DMS79 treated with DMSO at 0.1 percent for 48 hours (cell line): ENCODE measurements around the gene OSGIN1.
A peak's percentile ranks its signal among the peaks of the same experiment; 100 is the strongest.
"Not testable (repeated sequence)": the region's sequence is repeated elsewhere in the genome, so short reads cannot be mapped to it uniquely, and the experiment has no call there.

Experiments
- DNase-seq: peaks from one replicate; lab custom pipeline; 2025; lab: John Stamatoyannopoulos, UW

OSGIN1 gene

DNA sequence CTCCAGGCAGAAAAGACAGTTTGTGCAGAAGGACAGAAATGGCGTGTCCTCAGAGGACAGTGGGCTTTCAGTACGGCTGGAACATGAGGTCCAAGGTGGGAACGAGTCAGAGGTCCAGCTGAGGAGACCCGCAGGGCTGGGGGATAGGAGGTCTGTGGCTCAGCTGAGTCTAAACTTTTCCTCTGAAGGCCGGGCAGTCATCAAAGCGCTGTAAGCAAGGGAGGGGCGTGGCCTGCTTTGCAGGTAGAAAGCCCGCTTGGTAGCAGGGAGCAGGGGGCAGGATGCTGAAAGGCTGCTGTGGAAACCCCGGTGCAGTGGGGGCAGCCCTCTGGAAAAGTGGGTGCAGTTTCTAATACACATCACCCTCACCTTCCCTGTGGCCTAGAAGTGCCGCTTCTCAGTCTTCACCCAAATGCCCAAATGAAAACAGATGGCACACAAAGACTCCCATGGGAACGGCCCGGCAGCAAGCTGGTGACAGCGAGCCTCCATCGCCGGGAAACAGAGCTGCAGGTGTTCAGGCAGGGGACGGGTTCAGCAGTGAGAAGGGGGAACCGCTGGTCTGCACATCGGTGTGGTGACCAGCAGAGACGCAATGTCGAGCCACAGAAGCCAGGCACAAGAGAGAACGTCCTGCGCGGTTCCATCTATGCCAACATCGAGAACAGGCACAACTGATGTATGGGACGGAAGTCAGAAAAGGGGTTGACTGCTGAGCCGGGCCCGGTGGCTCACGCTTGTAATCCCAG lies 12.2 kb upstream of the OSGIN1 start:
- DNase-seq: peak; percentile 37

DNA sequence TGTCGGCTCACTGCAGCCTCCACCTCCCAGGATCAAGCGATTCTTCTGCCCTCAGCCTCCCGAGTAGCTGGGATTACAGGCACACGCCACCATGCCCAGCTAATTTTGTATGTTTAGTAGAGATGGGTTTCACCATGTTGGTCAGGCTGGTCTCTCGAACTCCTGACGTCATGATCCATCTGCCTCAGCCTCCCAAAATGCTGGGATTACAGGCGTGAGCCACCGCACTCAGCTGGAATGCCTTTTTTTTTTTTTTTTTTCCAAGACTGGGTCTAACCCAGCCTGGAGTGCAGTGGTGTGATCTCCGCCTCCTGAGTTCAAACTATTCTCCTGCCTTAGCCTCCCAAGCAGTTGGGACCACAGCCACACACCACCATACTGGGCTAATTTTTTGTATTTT lies 11.5 kb upstream of the OSGIN1 start:
- DNase-seq: not testable (repeated sequence)

DNA sequence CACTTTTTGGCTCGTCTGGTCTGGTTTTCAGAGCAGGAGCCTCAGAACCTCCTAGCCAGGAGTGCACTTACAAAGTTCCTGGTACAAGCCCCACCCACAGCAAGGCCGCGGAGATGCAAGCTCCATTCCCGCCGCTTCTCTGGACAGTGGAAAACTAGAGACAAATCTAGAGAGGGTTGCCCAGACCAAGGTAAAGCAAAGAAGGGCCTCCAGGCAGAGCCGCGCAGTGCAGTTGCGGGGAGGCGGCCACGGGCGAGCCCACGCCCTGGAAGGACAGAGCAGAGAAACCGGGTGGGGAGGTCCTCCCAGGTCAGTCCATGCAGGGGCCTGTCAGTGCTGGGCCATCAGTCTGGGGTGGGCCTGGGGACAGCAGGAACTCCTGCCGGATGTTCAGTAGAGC lies 11.0 kb upstream of the OSGIN1 start:
- DNase-seq: no peak

DNA sequence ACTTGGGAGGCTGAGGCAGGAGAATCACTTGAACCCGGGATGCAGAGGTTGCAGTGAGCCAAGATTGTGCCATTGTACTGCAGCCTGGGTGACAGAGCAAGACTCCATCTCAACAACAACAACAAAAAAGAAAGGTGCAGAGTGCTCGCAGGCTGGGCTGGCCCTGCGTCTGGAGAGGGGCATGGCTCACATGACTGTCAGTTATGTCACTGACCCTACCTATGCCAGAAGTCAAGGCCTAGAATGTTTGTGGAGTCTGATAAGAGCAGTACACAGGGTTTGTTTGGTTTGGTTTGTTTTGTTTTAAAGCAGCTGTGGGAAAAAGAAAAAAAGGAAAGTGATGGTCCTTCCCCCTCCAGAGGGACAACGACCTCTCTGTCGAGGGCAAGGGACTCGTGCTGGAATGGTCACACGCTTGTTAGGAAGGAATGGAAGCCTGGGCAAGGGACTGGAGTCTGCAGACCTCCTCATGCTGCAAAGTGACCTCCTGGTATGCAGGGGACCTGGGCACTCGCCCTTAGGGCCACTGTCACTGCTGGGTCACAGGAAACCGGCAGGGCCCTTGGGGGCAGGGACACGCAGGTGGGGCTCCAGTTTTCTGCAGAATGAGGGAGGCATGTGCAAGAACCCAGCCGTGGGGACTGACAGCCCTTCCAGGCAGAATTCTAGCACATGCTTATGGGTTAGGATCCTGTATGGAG lies 10.1 kb upstream of the OSGIN1 start:
- DNase-seq: no peak

DNA sequence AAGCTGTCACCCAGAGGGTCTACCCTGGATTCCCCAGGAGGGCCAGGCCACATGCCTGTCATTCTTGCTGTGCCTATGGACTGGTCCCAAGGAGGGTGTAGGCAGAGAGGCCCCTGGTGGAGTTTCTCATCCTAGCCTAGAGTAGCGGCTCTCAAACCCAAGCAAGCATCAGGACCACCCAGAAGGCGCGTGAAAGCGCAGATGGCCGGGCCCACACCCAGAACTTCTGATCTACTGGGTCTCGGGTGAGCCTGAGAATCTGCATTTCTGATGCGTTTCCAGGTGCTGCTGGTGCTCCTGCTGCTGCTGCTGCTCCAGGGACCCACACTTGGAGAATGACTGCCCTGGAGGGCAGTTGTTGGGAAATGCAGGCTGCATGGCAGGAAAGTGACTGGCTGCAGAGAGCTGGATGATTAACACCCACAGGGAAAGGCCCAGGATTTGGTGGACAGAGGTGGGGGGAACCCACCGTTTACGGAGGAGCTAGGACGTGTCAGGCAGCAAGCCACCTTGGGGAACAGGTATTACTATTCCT lies 9.5 kb upstream of the OSGIN1 start:
- no peak for DNase-seq

DNA sequence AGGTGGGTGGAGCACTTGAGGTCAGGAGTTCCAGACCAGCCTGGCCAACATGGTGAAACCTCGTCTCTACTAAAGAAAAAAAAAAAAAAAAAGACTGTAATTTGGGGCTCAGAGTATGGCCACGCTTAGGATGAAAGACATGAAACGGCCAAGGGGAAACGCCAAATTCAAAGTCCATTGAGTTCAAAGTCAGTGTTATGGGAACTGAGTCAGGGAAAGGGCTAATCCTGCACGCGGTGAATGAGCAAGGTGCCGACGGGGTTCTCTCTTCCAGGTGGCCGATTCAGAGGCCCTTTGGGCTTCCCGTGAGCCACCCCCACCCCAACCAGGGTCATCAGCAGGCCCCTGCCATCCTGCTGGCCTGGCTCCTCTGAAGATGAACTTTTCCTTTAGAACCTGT lies 7.5 kb upstream of the OSGIN1 start:
- no peak for DNase-seq

DNA sequence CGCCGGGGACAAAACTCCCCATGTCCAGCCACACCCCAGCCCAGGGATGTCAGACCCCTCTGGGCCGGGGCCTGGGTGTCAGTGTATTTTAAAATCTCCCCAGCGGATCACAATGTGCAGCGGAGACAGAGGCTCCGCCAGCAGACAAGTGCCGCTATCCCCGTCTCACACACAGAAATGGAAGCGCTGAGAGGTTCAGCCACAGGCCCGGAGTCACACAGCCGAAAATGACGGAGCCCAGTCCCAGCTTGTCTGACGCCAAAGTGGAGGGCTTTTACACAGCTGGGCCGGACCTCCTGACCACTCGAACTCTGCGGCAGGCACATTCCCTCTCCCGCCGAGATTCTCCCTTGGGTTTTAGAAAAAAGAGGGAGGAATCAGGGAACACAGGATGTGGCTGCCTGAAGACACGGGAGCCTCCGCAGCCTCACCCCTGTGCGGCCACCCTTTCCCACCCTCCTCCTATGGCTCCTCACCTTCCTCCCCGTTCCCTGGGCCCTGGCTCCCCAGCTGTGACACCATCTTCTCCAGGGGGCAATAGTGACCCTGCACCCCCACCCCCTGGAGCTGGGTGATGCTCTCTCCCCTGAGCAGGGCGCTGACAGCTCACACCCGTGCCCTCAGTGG lies 6.8 kb upstream of the OSGIN1 start:
- DNase-seq: no peak

DNA sequence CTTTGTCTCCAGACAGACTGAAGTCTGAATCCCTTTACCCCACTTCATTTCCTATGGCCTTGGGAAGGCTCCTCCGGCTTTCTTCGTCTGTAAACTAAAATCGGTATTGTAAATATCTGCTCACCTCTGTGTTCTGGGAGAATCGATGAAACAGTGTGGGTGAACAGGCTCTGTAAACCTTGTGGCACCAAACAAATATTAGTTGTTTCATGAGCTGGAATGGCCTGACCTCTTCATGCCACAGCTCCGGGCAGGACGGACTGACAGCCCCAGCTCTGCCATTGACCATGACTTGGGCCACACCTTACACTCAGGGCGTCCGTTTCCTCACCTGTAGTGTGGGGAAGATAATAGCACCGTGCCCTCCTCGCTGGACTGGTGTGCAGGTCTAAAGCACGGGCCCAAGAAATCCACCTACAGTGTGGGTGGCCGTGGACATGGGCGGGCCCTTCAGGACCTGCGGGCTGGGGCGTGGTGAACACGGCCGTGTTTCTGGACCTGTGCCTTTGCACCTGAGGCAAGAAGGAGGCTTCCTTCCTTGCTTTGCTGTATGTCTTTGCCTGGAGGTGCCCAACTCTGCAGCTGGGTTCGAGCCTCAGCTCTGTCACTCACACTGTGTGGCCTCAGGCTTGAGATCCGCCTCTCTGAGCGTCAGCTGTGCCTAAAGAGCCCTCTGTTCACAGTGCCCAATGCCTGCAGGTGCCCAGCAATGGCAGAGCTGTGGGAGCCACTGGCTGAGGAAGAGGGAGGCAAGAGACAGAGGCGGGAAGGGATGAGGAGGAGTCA lies 6.1 kb upstream of the OSGIN1 start:
- no peak for DNase-seq

DNA sequence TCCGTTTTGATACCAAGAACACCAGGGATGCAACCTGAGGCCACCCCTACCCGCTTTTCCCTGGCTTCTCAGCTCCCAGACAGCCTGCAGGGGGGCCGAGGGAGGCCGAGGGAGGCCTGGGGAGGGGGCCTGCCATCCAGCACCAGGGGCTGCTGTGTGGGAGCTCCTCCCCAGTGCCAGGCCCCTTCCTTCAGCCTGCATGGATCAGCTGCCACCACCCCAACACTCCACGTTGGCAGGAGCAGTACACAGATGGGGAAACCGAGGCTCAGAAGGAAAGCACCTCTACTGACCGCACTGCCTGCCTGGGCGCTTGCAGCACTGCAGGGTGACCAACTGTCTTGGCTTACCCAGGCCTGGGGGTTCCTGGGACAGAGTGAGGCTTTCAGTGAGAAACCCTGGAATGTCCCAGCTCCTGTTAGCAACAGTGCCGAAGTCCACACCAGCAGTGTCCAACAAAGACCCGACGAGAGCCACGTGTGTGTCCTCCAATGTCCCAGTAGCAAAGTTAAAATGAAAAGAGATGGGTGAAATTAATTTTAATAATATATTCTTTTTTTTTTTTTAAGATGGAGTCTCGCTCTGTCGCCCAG lies 5.3 kb upstream of the OSGIN1 start:
- no peak for DNase-seq

DNA sequence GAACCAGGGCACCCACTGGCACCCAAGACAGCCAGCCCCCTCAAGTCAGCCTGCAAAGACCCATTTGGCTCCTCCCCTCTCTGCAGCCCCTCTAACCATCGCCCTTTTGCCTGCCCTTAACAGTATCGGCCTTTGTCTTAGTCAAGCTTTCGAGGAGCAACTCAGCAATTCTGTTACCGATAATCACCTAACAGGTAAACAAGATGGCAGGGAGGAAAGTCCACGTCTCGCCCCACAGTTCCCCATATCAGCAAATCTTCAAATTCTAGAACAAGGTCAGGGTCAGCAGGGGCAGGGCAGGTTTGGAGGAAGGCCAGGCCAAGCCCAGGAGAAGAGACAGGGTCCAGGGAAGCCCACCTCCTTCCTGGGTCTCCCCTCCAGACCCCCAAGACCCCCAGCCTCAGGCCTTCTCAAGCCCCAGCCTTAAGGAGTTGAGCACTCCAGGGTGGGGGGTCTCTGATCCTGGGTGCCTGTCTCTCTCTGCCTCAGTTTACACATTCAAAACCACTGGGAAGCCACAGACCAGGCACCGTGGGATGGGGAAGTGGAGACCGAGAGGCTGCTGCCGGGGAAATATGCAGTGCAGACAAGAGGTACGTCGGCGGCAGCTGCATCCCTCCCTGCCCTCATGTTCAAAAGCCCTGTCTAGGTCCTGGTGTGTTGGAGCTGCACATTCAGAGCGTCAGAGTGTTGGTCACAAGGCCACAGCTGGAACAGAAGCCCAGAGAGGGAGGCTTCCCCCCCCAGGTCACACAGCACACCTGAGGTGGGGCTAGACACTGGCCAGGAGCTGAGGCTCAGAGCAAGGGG lies 3.9 kb upstream of the OSGIN1 start:
- DNase-seq: no peak

DNA sequence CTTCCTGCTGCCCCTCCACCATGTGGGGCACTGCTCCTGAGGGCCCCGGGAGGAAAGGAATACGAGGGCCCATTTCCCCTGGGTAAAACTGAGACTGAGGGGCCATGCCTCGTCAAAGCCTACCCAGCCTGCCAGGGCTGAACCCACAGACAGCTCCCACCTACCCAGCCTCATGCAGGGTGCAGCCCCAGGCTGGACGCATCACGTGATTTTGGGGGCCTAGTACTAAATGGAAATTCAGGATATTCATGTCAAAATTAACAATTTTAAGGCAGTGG lies 3.4 kb upstream of the OSGIN1 start:
- no peak for DNase-seq

DNA sequence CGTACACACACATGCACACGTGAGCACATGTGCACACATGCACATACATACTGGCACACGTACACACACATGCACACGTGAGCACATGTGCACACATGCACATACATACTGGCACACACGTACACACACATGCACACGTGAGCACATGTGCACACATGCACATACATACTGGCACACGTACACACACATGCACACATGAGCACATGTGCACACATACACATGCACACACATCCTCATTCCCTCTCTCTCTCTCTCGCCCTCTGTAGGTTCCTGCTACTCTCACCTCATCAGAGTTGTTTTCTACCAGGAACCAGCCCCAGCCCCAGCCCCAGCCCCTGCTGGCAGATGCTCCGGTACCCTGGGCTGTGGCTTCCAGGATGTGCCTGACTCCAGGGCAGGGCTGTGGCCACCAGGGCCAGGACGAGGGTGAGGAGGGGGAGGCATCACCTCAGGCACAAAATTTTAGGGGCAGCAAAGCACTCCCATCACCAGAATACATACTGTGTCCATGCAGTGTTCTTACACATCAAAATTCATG lies 2.1 kb upstream of the OSGIN1 start:
- not testable (repeated sequence) for DNase-seq

DNA sequence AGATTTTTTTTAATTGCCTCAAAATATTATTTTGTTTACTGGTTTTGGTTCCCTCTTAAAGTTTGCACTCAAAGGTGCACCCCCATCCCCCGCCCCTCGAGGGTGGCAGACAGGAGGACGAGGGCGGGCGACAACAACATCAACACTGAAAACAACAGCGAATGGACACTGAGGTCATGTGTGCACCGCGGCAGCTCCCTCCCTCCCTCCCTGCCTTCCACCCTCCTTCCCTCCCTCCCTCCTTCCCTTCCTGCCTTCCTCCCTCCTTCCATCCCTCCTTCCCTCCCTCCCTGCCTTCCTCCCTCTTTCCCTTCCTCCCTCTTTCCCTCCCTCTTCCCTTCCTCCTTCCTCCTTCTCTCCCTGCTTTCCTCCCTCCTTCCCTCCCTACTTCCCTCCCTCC lies 1.5 kb upstream of the OSGIN1 start:
- no peak for DNase-seq

DNA sequence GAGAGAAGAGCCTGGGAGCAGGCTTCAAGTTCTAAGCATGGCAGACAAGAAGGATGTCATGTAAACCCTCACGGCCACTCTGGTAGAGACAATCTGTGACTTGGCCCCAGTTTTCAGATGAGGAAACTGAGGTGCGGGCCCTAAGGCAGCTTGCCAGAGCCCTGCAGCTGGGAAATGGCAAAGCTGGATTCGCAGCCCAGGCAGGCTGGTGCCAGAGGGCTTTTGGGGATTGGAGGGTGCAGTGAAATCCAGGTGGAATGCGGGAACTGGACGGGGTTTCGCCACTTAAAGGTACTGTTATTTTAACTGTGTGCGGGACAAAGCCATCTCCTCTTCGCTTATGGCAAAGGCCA lies 477 bp upstream of the OSGIN1 start:
- no peak for DNase-seq

DNA sequence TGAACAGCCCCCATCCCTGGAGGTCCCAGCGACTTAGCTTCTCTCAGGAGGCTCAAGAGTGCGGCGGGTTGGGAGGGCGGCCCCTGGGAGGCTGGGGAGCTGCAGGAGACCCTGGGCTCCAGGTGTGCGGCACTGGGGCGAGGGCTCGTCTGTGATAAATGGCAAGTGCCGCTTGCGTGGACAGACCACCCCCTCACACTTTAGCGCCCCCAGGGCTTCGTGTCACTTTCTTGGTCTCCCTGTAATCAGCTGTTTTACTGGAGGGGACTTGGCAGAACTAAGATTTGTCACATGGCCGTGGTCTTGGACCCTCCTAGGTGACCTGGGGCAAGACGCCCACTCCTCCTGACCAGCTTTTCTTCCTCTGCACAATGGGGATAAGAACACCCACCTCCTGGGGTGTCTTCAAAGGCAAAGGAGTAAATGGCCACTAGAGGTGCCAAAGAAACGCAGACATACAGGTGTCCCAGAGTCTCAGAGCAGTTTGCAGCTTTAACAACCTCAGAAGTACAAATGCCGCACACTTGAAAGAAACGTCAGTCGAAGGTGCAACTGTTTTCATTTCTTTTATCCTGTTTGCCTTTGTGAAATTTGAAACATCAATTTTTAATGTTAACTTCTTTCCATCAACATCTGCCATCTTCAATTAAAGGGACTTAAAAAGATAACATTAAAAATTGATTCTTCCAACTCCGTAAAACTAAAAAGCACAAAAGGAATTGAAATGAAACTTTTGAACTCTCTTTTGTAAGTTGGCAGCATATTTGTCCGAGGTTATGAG lies 946 bp downstream of the OSGIN1 start:
- DNase-seq: no peak

DNA sequence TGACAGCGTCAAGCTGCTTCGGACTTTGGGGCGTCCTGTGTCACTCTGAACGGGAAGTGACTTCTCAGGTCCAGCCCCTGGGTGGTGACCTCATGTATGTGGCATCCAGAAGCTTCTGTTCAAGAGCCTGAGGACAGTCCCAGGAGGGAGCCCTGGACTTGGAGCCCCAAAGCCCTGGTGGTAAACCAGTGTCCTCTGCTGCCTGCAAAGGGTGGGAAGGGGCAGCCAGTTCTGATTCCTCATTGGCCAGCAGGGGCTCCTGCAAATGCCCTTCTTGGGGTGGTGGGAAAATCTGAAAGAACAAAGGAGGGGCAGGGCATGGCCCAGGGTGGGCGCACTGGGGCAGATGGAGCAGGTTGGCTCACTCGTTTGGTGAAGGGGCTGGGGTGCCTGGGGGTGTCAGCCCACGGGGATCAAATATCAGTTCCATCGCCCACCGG lies 1.6 kb downstream of the OSGIN1 start:
- no peak for DNase-seq

DNA sequence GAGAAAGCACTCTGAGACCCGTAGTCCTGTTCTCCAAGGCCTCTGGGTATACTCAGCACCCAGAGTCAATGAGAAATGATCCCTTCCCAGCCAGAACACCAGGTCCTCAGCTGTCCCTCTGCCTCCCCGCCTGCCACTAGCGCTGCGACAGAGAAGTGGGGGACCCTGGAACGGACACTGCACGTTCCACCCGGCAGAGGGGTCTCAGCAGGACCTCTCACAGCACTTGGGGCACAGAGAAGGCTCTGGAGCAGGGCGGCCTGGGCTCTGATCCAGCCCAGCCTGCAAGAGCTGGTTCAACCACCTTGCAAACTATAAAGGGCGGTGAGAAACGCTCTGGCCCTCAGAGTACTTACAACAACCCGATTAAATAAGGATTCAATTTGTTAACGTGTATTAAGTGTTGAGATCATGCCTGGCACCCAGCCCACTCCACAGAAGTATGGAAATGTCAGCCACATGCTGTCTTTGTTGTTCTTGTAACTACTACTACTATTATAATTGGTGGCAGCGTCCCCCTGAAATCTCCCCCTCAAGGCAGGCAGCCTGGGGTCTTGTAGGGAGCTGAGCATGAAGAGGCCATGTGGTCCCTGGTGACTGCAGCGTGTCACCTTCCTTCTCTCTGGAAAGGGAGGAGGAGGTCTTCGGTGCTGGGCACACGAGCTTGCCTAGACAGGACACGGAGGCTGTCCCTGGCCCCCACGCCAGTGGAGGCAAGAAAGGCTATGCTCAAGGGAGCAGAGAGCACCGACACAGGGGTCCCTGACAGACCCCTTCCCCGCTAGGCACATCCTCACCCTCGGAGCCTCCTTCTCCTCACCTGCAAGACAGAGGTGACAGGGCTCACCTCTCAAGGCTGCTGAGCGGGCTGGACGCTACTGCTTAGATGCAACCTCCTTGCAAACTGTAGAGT lies 2.4 kb downstream of the OSGIN1 start:
- no peak for DNase-seq

DNA sequence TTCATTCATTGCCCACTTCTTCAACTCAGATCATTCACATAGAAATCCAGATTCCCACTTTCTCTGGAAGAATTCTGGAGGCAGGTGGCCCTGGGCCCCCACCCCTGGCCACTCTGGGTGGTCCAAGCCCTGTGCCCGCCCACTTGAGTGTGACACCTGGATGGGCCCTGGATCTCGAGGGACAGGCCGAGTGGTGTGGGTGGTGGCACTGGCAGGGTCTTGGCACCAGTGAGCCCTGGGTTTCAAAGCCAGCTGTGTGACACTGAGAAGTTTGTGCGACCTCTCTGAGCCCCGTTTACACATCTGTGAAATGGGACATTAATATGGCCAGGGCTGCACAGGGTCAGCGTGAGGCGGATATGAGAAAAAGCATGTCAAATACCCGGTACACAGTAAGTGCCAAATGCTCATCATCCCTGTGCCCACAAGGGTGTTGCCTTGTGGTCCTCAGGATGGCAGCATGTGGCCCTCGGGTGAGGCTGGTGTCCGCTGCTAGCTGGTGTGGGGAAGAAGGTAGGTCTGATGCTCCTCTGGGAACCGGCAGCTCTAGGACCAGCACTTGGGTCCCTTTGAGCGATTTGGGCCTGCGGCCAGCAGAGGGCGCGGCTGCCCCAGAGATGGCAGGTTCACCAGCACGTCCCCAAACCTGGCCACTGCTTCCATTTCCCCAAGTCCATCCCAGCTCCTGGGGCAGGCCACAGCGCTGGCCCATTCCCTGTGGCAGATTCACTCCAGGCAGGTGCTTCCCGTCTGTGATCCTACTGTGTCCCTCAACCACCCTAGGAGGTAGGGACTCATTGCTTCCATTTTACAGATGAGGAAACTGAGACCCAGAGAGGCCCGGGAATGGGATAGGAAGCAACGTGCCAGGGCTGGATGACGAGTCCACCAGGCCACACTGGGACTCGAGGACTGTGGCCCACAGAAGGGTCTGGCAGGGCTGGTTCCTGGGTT lies 3.6 kb downstream of the OSGIN1 start:
- DNase-seq: peak; percentile 11
